ENCODE data around the gene SKIL.

Gene SKIL

DNA sequence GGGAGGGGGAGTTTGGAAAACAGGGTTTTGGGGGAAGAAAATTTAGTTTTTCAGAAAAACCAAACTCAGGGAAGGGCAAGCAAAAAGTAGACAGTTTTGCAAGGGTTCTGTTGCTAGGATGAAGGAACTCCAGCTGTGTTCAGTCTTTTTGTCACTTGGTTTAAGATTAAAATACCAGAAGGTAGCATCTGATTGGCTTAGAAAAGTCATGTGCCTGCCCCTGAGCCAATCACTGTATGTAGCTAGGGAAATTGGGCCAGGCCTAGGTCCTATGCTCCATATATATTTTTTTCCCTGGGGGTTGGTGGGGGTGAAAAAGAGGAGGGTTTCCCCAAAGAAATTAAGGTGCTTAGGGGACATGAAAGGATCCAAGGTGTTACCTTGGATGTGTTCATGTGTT lies 85.4 kb downstream of the SKIL start:
- no peak for DNase-seq

DNA sequence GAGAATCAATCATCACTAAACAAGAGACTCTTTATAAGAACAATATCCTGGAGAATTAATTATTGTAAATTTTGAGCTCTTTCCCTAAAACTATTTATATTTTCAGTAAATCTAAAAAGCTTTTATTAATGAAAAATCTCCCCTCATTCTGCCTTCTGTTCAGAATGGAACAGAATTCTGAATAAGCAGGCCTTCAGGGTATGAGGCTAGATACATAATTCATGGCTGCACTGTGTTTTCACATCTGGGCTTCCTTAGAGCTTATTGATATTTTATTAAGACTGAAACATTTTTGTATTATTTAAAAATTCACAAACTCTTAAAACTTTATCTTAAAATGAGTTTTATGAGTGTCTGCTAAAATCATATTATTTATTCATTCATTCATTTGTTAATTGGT lies 85.9 kb downstream of the SKIL start:
- no peak for DNase-seq
